GM12892 (cell line): ENCODE data around the gene CCDC47.
"Not testable (repeated sequence)": the region's sequence is repeated elsewhere in the genome, so short reads cannot be mapped to it uniquely, and the experiment has no call there.

Experiments
- DNase-seq: peaks from one replicate; pipeline ENCODE4 v3.0.0; 2011; ENCODE audit not compliant: insufficient read length
- FAIRE-seq: peaks from 2 replicates; lab custom pipeline; 2011; peaks lifted over from hg19 to GRCh38; lab: Jason Lieb, UNC
- POLR2A ChIP-seq: IDR thresholded peaks from 2 replicates; pipeline ENCODE4 v1.6.1; 2011; ENCODE audit warnings: low read depth, low read length, control low read depth
- POLR2AphosphoS5 ChIP-seq: IDR thresholded peaks from 2 replicates; pipeline ENCODE4 v1.6.1; 2011; ENCODE audit warnings: low read depth, low read length, control low read depth
- TAF1 ChIP-seq: IDR thresholded peaks from 2 replicates; pipeline ENCODE4 v1.6.1; 2011; ENCODE audit warnings: low read depth, mild to moderate bottlenecking, control low read depth, low read length, borderline replicate concordance

CCDC47 gene

GRCh38 chr17:63754046-63754445, 19.4 kb downstream of the CCDC47 start:
- FAIRE-seq: no peak
- TF ChIP-seq TAF1: no peak
- no peak for TF ChIP-seq POLR2A
- TF ChIP-seq POLR2AphosphoS5: no peak

DNA sequence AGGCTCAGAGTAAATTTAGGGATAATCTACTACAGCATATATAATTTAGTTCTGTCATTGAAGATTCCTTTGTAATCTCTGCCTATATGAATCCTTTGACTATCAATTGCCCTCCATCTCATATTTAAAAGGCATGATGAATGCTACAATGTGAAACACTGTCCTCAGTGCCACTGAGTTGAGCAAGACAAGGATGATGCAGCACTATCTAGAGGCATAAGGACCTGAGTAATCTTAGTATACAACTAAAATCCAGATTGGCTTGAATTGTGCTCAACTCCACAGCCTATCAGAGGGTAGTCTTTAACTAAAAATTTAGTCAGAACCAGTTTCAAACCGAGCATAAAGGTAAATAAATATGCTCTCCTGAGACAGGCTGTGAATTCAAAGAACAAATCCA, 20.2 kb downstream of the CCDC47 start:
- FAIRE-seq (no peak), DNase-seq (no peak)
- no peak for TF ChIP-seq POLR2AphosphoS5
- no peak for TF ChIP-seq POLR2A
- no peak for TF ChIP-seq TAF1

More at GRCh38 chr17:63754046-63754445, 19.4 kb downstream of the CCDC47 start:
- no peak for DNase-seq

- TF ChIP-seq POLR2A: no peak
- no peak for TF ChIP-seq TAF1
- TF ChIP-seq POLR2AphosphoS5: no peak
- DNase-seq: no peak
- peak; percentile 9 for FAIRE-seq
Observed at GRCh38 chr17:63752707-63753106, 20.7 kb downstream of the CCDC47 start.

DNA sequence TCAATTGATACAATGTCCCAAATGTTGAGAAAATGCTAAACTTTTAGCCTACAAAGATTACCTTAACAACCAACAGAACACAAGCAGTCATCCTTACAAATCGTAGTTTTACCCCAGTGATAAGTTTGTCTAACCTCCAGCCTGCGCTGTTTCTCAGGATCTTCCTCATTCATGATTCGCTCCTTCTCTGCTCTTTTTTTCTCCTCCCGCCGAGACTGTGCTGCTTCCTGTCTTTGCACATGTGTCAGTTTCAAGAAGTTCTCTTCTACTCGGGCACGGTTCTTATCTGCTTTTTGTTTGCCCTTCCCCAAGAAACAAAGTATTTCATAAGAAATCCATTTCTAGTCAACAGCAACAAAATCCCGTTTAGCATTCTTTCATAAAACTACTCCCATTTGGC, 21.6 kb downstream of the CCDC47 start:
- no peak for DNase-seq
- peak; percentile 9 for FAIRE-seq
- TF ChIP-seq POLR2AphosphoS5 (no peak), TAF1 (no peak), POLR2A (no peak)

DNA sequence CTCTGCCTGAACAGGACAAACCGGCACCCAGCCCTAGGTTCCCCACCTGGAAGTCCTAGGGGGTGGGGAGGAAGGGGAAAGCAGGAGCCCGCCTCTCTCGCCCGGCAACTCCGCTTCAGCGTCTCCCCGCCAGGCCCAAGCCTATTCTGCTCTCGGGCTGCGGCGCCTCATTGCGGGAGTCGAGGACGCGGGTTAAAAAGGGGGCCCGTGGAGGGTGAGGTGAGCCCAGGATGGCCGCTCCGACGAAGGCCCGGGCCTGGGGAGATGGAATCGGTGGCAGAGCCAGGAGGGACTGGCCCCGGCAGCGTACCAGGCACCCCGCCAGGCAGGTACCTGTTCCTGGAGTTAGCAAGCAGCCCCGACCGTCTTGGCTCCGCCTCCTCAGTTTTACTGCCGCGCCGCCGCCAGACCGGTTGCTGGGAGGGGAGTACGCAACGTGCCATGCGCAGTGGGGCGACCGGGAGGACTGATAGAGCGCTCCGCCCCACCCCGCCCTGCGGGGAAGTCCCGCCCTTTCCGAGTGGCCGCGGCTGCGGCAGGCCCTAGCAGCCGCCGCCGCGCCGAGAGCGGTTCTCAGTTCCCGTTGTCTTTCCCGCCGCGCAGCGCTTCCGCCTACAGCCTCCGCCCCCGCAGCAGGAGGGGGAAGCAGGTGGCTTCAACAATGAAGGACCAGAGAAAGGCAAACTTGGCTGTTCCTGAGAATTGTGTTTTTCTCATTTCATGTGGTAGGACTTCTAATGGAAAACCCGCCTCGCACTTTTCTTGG, 31.8 kb downstream of the CCDC47 start, which contains the start of gene STRADA:
STRADA (minus strand) TSS at position 392 of the 766 bp plus-strand sequence. CDS start 13,430 bp downstream, outside the sequence.
- TF ChIP-seq TAF1 (peak; percentile 55; the same call in 1 of the 2 replicates), POLR2AphosphoS5 (peak; percentile 83), POLR2A (peak; percentile 95)
- DNase-seq (peak; percentile 82), FAIRE-seq (peak; percentile 96)

- DNase-seq (no peak), FAIRE-seq (no peak)
- peak; percentile 29; the same call in 1 of the 2 replicates for TF ChIP-seq TAF1
- TF ChIP-seq POLR2AphosphoS5: no peak
Observed at GRCh38 chr17:63741143-63741407, 32.3 kb downstream of the CCDC47 start.

DNA sequence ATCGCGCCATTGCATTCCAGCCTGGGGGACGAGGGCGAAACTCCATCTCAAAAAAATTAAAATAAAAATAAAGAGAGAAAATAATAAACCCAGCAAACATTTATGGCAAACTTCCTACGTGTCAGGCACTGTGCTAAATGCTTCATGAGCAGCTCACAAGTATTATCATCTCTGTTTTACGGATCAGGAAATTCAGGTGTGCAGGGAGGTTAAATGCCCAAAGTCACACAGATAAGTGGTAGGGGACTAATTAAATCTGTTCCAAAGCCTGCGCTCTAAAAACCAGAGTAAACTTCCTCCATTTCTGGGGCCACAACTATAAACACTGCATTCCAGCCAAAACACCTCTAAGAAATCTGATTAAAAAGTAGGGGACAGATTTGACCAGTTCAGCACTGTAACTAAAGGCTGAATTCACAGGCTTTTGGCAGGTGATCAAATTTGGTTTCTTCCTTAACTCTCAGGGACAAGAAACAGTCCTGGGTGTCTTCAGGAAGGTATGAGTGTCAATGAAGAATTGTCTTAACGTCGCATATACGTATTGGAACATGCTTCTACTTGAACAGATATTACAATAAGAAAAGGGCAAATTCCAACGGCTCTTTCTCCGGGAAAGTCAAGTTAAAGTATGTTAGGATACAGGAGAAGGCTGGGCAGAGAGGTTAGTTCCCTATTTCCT, 32.8 kb downstream of the CCDC47 start:
- no peak for DNase-seq
- TF ChIP-seq TAF1 (no peak), POLR2A (no peak), POLR2AphosphoS5 (no peak)
- no peak for FAIRE-seq

DNA sequence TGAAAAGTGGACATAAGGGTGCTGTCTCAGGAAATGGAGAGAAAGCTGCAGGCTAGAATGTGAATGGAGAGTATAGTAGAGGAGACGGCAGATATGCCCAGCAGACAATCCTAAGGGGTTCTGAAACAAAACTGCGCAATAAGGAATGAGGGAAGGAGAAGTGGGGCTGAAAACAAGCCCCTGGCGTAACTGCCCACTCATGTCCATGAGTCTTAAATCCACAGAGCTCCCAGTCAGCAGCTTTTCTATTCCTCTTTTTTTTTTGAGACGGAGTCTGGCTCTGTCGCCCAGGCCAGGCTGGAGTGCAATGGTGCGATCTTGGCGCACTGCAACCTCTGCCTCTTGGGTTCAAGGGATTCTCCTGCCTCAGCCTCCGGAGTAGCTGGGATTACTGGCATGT, 37.7 kb downstream of the CCDC47 start:
- no peak for FAIRE-seq
- TF ChIP-seq TAF1: no peak
- TF ChIP-seq POLR2AphosphoS5: no peak
- TF ChIP-seq POLR2A: no peak
- DNase-seq: no peak

GRCh38 chr17:63722403-63722802, 51.0 kb downstream of the CCDC47 start:
- no peak for TF ChIP-seq POLR2A
- TF ChIP-seq TAF1: no peak
- no peak for TF ChIP-seq POLR2AphosphoS5
- no peak for FAIRE-seq
- no peak for DNase-seq

GRCh38 chr17:63720194-63720593, 53.2 kb downstream of the CCDC47 start:
- DNase-seq, FAIRE-seq: not testable (repeated sequence)

GRCh38 chr17:63718988-63719387, 54.4 kb downstream of the CCDC47 start:
- TF ChIP-seq POLR2A: no peak
- no peak for TF ChIP-seq TAF1
- TF ChIP-seq POLR2AphosphoS5: no peak
- no peak for FAIRE-seq
- no peak for DNase-seq

GRCh38 chr17:63716426-63716825, 57.0 kb downstream of the CCDC47 start:
- FAIRE-seq: no peak
- TF ChIP-seq POLR2AphosphoS5: no peak
- no peak for TF ChIP-seq TAF1
- no peak for TF ChIP-seq POLR2A
- no peak for DNase-seq
